ENCODE measurements around the gene PPFIBP1. TPM values are rescaled to one million over a fixed set of nuclear protein-coding genes. Genes with fewer than 3 reads are reported as not detected.

Gene PPFIBP1
- total RNA-seq (2014; rRNA removed; shearing (Covaris generic)) = 25.3 and 45.4 TPM in 2 replicates

- peak; percentile 98 for DNase-seq (ENCODE audit: low read depth)
These were observed at the start of gene PPFIBP1 for GRCh38 chr12:27523642-27524493. TSS of gene PPFIBP1 (plus strand) at chr12:27524206. CDS start at chr12:27633397, 109,191 bp downstream.

GRCh38 chr12:27474344-27474743 lies 49.7 kb upstream of the PPFIBP1 start:
- DNase-seq (ENCODE audit: low read depth) = peak; percentile 89

GRCh38 chr12:27477049-27477448 lies 47.0 kb upstream of the PPFIBP1 start:
- no peak for DNase-seq (ENCODE audit: low read depth)

- DNase-seq (ENCODE audit: low read depth) = no peak
These were observed 45.1 kb upstream of the PPFIBP1 start for GRCh38 chr12:27478949-27479348.

- DNase-seq (ENCODE audit: low read depth) = no peak
These were observed 44.0 kb upstream of the PPFIBP1 start for GRCh38 chr12:27480016-27480415.

- no peak for DNase-seq (ENCODE audit: low read depth)
These were observed 37.0 kb upstream of the PPFIBP1 start for GRCh38 chr12:27486961-27487360.

GRCh38 chr12:27488479-27488878 lies 35.5 kb upstream of the PPFIBP1 start:
- DNase-seq (ENCODE audit: low read depth) = no peak

GRCh38 chr12:27491226-27491625 lies 32.8 kb upstream of the PPFIBP1 start:
- DNase-seq (ENCODE audit: low read depth) = no peak

- DNase-seq (ENCODE audit: low read depth) = peak; percentile 50
These were observed 30.6 kb upstream of the PPFIBP1 start for GRCh38 chr12:27493260-27493940.

GRCh38 chr12:27497446-27497845 lies 26.6 kb upstream of the PPFIBP1 start:
- DNase-seq (ENCODE audit: low read depth) = no peak

- no peak for DNase-seq (ENCODE audit: low read depth)
These were observed 25.9 kb upstream of the PPFIBP1 start for GRCh38 chr12:27498149-27498548.

- no peak for DNase-seq (ENCODE audit: low read depth)
These were observed 25.2 kb upstream of the PPFIBP1 start for GRCh38 chr12:27498761-27499160.

- no peak for DNase-seq (ENCODE audit: low read depth)
These were observed 24.6 kb upstream of the PPFIBP1 start for GRCh38 chr12:27499377-27499776.

- DNase-seq (ENCODE audit: low read depth) = no peak
These were observed 23.5 kb upstream of the PPFIBP1 start for GRCh38 chr12:27500546-27500945.

- DNase-seq (ENCODE audit: low read depth) = no peak
These were observed 22.0 kb upstream of the PPFIBP1 start for GRCh38 chr12:27502021-27502435.

- peak; percentile 66 for DNase-seq (ENCODE audit: low read depth)
These were observed 19.5 kb upstream of the PPFIBP1 start for GRCh38 chr12:27504507-27504906.

GRCh38 chr12:27505109-27505508 lies 18.9 kb upstream of the PPFIBP1 start:
- peak; percentile 46 for DNase-seq (ENCODE audit: low read depth)

GRCh38 chr12:27505761-27506160 lies 18.2 kb upstream of the PPFIBP1 start:
- DNase-seq (ENCODE audit: low read depth) = no peak

- DNase-seq (ENCODE audit: low read depth) = no peak
These were observed 17.3 kb upstream of the PPFIBP1 start for GRCh38 chr12:27506645-27507189.

- no peak for DNase-seq (ENCODE audit: low read depth)
These were observed 15.1 kb upstream of the PPFIBP1 start for GRCh38 chr12:27508736-27509431.

- no peak for DNase-seq (ENCODE audit: low read depth)
These were observed 12.8 kb upstream of the PPFIBP1 start for GRCh38 chr12:27511031-27511722.

GRCh38 chr12:27511723-27512045 lies 12.3 kb upstream of the PPFIBP1 start:
- no peak for DNase-seq (ENCODE audit: low read depth)

Data from M059J (cell line).